HuH-7.5 (cell line): Measurements from ENCODE around the gene OR5H14.
"Not testable (repeated sequence)": the region's sequence is repeated elsewhere in the genome, so short reads cannot be mapped to it uniquely, and the experiment has no call there.

Experiments
- DNase-seq: peaks from one replicate; pipeline ENCODE4 v3.0.0; 2011; ENCODE audit warnings: low spot score

Gene OR5H14

DNA sequence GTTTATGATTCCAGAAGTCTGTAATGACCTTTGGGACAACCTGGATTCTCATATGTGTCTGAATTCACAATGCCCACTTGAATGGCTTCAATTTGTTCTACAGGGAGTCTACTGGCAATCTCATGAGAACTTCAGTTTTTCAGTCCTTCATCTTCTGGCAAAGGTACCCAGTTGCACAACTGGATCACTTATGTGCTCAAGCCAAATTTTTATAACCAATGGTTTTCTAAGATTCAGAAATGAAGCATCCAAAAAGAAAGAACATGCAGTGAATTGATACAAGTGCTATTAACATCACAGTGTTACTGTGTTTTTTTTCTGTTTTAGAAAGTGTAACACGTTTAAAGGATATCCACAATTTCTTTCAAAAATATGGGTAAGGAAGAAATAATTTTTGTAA, at the start of gene OR5H14:
OR5H14 (plus strand) TSS at position 301 of the 400 bp plus-strand sequence. CDS start 1,907 bp downstream, outside the sequence.
- DNase-seq, result no peak

DNA sequence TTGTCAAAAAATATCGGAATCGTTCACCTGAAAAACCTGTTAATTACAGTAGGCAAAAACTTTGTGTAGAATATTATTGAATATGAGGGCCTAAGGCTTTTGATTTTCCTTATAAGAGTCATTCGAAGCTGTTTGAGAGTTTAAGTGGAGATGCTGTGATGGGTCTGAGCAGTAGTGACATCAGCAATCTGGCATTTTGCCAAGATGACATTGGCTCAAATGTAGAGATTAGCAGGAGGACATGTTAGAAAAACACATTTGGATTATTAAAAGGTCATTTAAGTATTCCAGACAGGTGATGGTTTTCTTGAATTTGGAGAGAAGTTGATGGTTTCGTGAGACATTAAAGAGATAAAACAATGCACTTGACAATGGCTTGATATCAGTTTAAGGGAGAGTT, 47.4 kb upstream of the OR5H14 start:
- DNase-seq, result no peak

DNA sequence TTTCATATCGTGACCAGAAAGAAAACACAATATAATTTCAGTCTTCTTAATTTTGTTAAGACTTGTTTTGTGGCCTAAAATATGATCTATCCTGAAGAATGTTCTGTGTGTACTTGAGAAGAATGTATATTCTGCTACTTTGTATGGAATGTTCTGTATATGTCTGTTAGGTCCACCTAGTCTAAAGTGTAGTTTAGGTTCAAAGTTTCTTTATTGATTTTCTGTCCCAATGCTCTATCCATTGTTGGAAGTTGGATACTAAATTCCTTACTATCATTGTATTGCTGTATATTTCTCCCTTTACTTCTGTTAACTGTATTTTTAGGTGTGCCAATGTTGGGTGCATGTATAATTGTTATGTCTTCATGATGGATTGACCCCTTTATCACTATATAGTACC, 39.1 kb upstream of the OR5H14 start:
- DNase-seq, result no peak

DNA sequence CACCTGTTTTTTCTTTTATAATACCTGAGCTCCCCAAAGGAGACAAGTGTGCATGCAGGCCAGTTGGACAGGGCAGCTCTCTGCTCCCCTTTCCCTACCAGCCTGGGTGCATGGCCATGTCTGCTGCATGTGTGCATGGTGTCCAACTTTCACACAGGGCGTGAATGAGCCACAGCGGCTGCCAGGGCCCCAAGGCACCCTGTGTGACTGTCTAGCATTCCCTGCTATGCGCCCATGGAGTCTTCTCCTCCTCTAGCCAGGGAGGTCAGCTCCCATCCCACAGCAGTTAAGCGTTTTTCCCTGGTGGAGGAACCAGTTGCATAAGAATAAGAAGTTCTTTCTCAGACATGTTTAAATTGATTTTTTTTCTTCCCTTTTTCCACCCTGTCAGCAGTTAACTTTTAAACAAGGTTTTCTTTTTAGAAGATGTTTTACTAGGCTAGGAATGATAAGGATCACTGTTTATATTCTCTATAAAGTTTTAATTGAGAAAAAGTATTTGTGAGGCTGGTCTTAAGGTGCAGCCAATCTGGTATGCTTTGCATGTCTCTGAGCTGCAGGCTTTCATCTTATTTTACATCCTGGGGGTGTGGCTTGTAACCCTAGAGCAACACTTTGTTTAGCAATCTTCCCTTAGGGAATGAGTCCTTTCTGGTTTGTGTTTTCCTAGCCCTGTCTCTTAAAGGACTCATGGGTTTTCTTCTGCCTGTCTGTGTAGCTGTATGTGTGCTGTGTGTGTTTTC, 37.3 kb upstream of the OR5H14 start:
- DNase-seq, result no peak

DNA sequence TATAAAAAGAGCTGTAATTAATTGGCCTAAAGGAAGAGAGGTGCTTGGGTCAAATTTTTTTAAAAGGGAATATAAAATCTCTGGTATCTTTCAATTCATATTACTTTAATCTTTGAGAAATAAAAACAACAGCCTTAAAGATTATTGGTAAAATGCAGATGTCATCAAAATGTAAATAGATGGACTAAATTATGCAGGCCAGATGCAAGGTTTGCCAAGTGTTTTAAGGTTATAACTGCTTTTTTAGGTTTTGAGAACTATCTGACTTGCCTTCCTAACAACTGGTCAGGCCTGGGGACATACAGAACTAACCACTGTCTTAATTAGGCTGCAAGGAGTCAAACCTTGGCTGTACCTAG, 36.8 kb upstream of the OR5H14 start:
- DNase-seq, result no peak

DNA sequence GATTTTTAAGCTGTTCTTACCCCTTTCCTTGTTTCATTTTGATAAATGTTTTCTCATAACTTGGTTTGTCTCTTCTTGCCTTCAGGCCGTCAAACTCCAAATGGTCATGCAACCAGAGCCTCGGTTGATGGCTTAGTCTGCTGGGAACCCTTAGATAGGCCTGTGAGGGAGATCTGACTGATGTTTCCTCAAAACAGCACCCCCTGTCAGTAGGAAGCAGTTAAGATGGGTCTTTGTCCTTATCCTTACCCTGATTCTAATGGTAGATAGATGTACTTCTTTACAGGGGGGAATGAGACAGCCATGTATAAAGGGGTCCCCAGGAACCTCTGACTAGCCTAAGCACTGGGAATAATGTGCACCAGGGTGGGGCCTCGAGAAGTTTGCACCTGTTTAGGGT, 33.0 kb upstream of the OR5H14 start:
- no peak for DNase-seq

DNA sequence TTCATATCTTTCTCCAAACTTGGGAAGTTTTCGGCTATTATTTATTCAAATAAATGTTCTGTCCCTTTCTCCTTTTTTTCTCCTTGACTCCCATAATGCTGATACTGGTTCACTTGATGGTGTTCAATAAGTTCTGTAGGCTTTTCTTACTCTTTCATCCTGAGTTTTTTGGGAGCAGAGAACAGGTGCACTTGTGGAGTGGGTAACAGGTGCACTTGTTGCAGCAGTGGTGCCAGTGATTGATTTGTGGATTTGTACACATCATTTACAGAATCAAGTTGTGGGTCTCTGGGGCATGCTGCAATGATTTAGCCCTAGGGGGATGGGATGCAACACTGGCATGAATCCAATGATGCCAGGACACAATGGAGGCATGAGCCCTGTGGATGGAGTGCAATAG, 31.6 kb upstream of the OR5H14 start:
- DNase-seq, result no peak

DNA sequence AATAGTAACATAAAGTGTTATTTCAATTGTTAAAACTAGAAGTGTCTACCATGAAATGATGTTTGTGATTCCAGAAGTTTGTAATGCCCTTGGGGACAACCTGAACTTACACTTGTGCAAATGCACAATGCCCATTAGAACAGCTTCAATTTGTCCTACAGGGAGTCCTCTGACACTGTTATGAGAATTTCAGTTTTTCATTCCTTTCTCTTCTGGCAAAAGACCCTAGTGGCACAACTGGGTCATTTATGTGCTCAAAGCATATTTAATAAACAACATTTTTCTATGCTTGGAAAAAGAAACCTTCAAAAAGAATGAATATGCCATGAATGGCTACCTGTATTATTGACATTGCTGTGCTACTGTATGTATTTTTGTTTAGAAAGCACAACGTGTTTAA, 16.9 kb upstream of the OR5H14 start, which contains the start of gene OR5H1:
OR5H1 (plus strand) TSS at position 301 of the 400 bp plus-strand sequence. CDS start 1,977 bp downstream, outside the sequence.
- no peak for DNase-seq

DNA sequence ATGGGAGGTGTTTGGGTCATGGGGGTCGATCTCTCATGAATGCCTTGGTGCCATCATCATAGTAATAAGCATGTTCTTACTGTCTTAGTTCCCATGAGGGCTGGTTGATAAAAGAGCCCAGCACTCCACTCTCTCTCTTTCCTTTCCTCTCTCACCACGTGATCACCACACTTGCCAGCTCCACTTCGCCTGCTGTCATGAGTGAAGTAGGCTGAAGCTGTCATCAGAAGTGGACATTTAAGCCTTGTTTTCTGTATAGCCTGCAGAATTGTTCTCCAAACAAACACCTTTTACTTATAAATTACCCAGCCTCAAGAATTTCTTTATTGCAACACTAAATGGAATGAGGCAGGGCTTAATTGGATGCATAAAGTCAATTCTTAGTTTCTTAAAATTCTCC, 10.6 kb upstream of the OR5H14 start:
- DNase-seq, result no peak

DNA sequence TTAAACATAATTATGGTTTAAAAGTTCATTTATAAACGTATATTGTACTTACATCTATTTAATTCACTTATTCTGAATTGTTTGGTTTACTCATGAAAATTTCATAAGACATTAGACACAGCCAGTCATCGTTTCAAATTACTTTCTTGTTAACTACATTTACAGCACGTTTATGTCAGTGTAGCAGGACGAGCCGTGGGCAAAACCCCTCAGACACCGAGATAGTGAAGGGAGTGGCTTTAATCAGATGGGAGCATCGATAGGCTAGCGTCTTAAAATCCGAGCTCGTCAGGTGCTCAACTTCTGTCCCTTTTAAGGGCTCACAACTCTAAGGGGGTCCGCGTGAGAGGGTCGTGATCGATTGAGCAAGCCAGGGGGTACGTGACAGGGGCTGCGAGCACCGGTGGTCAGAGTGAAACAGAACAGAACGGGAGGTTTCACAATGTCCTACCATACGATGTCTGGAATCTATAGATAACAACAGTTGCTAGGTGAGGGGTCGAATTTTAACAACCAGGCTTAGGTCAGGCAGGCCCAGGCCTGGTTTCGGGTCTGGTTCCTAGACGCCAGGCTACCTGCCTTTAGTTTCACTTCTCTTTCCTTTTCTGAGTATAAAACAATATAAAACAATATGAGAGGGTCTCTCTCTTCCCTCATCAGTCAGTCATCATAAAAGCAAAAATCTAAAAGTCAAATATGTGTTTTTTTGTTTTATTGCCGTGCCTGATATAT, 9.3 kb upstream of the OR5H14 start:
- DNase-seq, result not testable (repeated sequence)

DNA sequence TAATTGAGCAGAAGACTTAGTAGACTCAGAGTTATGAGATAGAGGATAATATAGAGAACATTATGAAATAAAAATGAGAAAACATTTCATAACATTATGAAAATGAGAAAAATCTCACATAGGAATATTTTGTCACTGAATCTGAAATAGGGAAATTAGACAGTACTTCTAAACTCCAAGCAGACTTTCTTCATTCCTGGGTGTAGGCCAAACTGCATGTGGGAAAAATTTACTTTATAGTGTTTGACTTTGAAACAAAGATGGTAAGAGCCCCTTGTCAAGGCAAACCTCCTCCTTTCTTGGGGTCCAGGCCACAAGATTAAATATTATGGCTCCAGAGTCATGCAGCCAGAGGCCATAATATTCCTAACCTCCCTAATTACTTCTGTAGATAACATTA, 6.7 kb upstream of the OR5H14 start:
- no peak for DNase-seq

DNA sequence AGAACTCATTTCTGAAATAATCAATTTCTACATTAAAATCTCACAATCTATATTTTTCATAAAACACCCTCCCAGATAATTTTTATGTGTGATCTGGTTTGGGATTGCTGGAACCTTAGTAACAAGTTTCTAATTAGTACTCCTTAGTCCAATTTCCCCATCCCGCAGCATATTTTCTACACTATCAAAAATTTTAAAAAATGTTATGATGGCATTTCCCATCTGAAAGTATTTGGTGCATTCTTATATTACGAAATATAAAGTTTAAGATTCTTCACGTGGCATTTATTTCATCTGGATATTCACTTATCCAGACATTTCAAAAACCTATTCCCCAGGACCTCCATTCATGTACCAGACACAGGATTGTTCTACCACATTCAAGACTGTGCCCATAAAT, 1.5 kb downstream of the OR5H14 start:
- no peak for DNase-seq

DNA sequence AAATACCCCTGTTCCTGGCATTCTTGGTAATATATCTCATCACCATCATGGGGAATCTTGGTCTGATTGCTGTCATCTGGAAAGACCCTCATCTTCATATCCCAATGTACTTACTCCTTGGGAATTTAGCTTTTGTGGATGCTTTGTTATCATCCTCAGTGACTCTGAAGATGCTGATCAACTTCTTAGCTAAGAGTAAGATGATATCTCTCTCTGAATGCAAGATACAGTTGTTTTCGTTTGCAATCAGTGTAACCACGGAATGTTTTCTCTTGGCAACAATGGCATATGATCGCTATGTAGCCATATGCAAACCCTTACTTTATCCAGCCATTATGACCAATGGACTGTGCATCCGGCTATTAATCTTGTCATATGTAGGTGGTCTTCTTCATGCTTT, 2.2 kb downstream of the OR5H14 start:
- not testable (repeated sequence) for DNase-seq

DNA sequence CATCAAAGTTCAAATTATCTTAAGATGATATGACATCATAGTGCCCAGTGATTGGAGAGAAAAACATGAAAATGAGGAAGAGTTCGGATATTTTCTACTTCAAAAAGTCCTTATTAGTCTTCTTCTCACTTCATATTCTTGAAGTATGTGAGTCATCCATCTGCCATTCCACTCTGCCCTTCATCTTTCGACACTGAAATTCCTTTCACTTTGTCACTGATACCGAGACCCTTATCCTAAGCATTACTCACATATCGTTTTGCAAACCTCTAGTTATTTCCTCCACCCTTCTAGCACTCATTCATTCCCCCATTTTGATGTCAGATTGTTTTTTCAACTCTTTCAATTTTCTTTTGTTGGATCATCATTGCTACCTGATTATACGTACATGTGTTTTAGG, 4.0 kb downstream of the OR5H14 start:
- DNase-seq, result no peak

DNA sequence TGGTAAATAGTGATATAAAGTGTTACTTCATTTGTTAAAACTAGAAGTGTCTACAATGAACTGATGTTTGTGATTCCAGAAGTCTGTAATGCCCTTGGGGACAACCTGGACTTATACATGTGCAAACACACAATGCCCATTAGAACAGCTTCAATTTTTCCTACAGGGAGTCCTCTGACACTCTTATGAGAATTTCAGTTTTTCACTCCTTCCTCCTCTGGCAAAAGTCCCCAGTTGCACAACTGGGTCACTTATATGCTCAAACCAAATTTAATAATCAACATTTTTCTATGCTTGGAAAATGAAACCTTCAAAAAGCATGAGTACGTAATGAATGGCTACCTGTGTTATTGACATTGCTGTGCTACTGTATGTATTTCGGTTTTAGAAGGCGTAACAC, 19.1 kb downstream of the OR5H14 start, which contains the start of gene OR5H15:
OR5H15 (plus strand) TSS at position 301 of the 400 bp plus-strand sequence. CDS start 2,004 bp downstream, outside the sequence.
- DNase-seq, result no peak

DNA sequence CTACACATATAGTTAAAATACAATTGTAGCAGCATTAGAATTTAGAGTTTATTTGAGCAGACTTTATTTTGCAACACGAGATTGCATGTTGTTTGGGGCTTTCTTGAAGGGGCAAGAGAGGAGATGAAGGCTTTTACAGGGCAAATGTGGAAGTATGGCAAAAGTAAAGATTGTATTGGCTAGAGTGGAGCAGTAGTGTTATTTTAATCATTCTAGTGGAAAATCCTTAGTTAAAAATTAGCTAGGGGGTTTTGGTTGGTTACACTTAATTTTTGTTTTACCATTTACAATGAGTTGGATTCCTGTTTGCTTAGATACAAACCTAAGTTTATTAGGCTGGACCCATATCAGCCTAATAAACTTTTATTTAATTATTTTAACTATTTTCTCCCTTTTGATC, 23.8 kb downstream of the OR5H14 start:
- no peak for DNase-seq

DNA sequence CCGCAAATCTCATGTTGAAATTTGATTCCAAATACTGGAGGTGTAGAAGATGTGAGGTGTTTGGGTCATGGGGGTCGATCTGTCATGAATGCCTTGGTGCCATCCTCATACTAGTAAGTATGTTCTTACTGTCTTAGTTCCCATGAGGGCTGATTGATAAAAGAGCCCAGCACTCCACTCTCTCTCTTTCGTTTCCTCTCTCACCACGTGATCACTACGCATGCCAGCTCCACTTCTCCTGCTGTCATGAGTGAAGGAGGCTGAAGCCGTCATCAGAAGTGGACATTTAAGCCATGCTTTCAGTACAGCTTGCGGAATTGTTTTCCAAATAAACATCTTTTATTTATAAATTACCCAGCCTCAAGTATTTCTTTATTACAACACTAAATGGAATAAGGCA, 25.3 kb downstream of the OR5H14 start:
- DNase-seq, result no peak

DNA sequence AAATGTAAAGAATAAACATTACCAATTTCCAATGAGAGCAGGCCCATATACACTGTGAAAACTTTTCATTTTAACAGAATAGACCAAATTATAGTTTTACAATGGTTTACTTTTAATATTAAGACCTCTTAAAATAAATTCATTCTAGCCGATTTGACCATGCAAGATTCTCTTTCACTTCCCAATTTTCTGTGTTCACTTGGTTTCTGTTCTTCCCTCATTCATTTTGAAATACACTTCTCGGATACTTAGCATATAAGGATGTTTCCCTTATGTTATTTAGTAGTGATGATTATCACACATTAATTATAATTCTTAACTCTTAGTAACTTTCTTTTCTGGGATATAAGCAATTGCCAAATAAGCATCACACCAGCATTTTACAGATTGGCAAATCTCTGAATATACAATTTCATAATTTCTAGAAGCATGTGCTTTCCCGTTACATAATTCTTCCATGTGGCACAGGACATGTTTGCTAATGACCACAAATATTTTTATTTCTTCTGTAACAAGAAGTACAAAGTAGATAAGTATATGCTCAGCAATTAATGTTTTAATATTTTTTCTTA, 33.1 kb downstream of the OR5H14 start:
- no peak for DNase-seq

DNA sequence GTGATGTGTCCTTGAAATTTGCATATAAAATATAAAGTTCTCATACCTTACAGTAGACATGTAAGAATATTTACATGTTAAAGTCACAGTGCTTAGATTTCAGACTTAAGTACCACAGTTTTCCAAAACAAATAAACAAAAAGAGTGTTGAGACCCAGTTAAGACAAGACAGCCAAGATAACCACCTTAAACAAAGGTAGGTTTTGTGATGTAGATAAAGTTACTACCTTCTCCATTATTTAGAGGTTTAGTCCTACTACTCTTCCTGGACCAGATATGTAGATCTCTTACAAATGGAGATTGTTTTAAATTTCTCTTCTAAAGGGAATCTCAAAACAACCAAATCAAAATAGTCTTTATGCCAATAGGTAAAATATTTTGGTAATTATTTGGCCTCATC, 34.9 kb downstream of the OR5H14 start:
- no peak for DNase-seq

DNA sequence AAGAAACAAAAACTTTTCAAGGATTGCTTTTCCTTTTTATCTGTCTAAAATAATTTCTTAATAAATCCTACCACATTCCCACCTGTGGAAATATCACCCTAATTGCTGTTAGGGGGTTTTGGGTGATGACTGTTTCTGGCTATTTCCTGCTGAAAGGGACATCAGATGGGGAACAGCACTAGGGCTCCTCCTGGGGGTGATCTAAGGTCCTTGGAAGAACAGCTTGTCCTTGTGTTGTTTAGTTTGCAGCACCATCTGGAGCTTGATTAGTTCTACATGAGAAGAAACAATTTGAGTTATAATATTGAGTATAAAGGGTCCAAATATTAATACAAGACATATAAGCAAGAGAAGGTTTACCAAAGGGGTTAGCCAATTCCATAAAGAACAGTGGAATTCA, 37.9 kb downstream of the OR5H14 start:
- no peak for DNase-seq

DNA sequence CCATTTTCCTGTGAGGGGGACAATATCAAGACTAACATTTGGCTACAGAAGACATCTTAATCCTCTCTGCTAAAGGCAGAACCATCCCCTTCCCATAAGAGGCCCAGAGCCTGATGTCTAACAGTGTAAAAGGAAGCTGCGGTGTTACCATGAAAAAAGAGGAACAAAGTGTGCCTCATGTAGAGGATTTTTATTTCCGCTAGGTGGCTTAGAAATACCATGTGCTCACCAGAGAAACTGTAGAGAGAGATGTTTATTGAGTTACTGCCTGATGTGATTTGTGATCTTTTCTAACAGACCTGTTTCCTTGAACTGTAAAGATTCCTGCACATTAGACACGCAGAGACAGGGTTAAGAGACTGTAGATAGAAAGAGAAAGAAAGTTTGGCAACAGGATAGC, 41.3 kb downstream of the OR5H14 start:
- DNase-seq, result no peak

DNA sequence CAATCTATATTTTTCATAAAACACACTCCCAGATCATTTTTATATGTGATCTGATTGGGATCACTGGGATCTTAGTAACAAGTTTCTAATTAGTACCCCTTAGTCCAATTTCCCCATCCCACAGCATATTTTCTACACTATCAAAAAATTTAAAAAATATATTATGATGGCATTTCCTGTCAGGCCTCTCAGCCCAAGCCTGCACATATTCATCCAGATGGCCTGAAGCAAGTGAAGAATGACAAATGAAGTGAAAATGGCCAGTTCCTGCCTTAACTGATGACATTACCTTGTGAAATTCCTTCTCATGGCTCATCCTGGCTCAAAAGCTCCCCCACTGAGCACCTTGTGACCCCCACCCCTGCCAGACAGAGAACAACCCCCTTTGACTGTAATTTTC, 43.6 kb downstream of the OR5H14 start:
- not testable (repeated sequence) for DNase-seq

DNA sequence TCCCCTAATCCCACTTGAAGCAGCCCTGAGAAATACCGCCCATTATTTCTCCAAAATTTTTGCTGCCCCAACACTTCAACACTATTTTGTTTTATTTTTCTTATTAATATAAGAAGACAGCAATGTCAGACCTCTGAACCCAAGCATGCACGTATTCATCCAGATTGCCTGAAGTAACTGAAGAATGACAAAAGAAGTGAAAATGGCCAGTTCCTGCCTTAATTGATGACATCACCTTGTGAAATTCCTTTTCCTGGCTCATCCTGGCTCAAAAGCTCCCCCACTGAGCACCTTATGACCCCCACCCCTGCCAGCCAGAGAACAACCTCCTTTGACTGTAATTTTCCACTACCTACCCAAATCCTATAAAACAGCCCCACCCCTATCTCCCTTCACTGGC, 49.0 kb downstream of the OR5H14 start:
- not testable (repeated sequence) for DNase-seq
